ENCODE results near the gene LPIN3. TPM values are rescaled to one million over a fixed set of nuclear protein-coding genes. Genes with fewer than 3 reads are reported as not detected.
A peak's percentile ranks its signal among the peaks of the same experiment; 100 is the strongest.
"Not testable (repeated sequence)": the region's sequence is repeated elsewhere in the genome, so short reads cannot be mapped to it uniquely, and the experiment has no call there.

Gene LPIN3
- total and polyA plus RNA-seq, 12 donors = 11.1 to 45.5 (median 18.2) TPM

- intact Hi-C loops (cut with DNase I) = loop anchor here in 2 of 10 donors (5.0 kb wide), 2 partner anchors 33 to 1733 kb away; no protein-coding TSS in a partner anchor
- 65 to 71% methylated on average over 2 of the region's 2 CpGs for WGBS, 2 donors
- no peaks in the 10 kb centered on the region for H3K27me3 ChIP-seq
- H3K27ac ChIP-seq = peak overlapping the region in 6 of 10 donors; percentile 18 to 77 (median 43)
- no peaks in the 10 kb centered on the region for H3K36me3 ChIP-seq
- no peak for TF ChIP-seq CTCF (IDR thresholded peaks at IDR 0.05)
- H3K4me1 ChIP-seq = peaks cover 5 to 77% (median 39%) of the 10 kb centered on the region in 9 donors
- no peak overlapping the region for H3K4me3 ChIP-seq
- no peak for DNase-seq
- no peaks in the 10 kb centered on the region for H3K9me3 ChIP-seq
- ATAC-seq = no peak
Observed at GRCh38 chr20:41309817-41310216, 30.8 kb upstream of the LPIN3 start.

GRCh38 chr20:41312009-41312408 lies 28.6 kb upstream of the LPIN3 start:
- not testable (repeated sequence) for H3K9me3 ChIP-seq, ATAC-seq, H3K27ac ChIP-seq, H3K4me3 ChIP-seq, H3K27me3 ChIP-seq, H3K36me3 ChIP-seq, DNase-seq
- peaks cover 5 to 85% (median 55%) of the 10 kb centered on the region in 9 donors for H3K4me1 ChIP-seq
- 93 to 94% methylated on average over 6 of the region's 6 CpGs for WGBS, 2 donors
- intact Hi-C loops (cut with DNase I) = loop anchor here in 1 of 10 donors (5.0 kb wide), 1 partner anchor 35 kb away; no protein-coding TSS in a partner anchor

- Histone ChIP-seq H3K4me1 (peaks cover 3 to 70% (median 49%) of the 10 kb centered on the region in 9 donors), H3K4me3 (no peak overlapping the region), H3K9me3 (no peaks in the 10 kb centered on the region), H3K27me3 (no peaks in the 10 kb centered on the region), H3K36me3 (no peaks in the 10 kb centered on the region), H3K27ac (peak overlapping the region; percentile 22 to 96 (median 90))
- ATAC-seq (peak in 1 of 8 donors; percentile 12), DNase-seq (no peak)
- no peak for TF ChIP-seq CTCF (IDR thresholded peaks at IDR 0.05)
- intact Hi-C loops (cut with DNase I) = loop anchor here in 1 of 10 donors (5.0 kb wide), 1 partner anchor 37 kb away; no protein-coding TSS in a partner anchor
- WGBS, 2 donors = 35 to 62% methylated on average over 2 of the region's 2 CpGs
Observed at GRCh38 chr20:41314386-41314785, 26.2 kb upstream of the LPIN3 start.

GRCh38 chr20:41316051-41316450 lies 24.6 kb upstream of the LPIN3 start:
- H3K4me3 ChIP-seq = peak overlapping the region in 9 of 10 donors; percentile 55 to 90 (median 86)
- 54 to 73% methylated on average over 6 of the region's 6 CpGs for WGBS, 2 donors
- no peak for TF ChIP-seq CTCF (IDR thresholded peaks at IDR 0.05)
- no peak for ATAC-seq
- H3K4me1 ChIP-seq = peaks cover 3 to 56% (median 39%) of the 10 kb centered on the region in 9 donors
- intact Hi-C loops (cut with DNase I) = loop anchor here in 7 of 10 donors (5.0 kb wide), 4 partner anchors 44 to 144 kb away; no protein-coding TSS in a partner anchor
- peak overlapping the region in 9 of 10 donors; percentile 75 to 96 (median 93) for H3K27ac ChIP-seq
- H3K27me3 ChIP-seq = no peaks in the 10 kb centered on the region
- no peaks in the 10 kb centered on the region for H3K9me3 ChIP-seq
- no peaks in the 10 kb centered on the region for H3K36me3 ChIP-seq
- DNase-seq = no peak
